MCF 10A (cell line): ENCODE data around the gene NEURL1. TPM values are rescaled to one million over a fixed set of nuclear protein-coding genes. Genes with fewer than 3 reads are reported as not detected.

Experiments used
- BruUV-seq: library from RNA; stranded (reverse); fragments of 400-500 nt; replicated peaks from 2 replicates; lab custom pipeline; 2021; lab: Mats Ljungman, UMichigan
- CTCF ChIA-PET: fragments of 300-600 bp; sonication (Branson Sonifier 250); formaldehyde crosslinking; extraction: SDS; loops from one replicate; lab custom pipeline; 2021; ENCODE audit warnings: antibody characterized with exemption, inconsistent platforms; lab: Yijun Ruan, JAX
- POLR2A ChIA-PET: fragments of 300-600, 350-650 bp; sonication (Branson Sonifier 250); formaldehyde crosslinking; extraction: SDS; loops from one replicate; lab custom pipeline; 2020; ENCODE audit warnings: antibody characterized with exemption, inconsistent platforms; lab: Yijun Ruan, JAX
- DNase-seq: peaks from one replicate; pipeline ENCODE4 v3.0.0-alpha.2; 2018; ENCODE audit not compliant: unreplicated experiment
- H3K27ac Mint-ChIP-seq: one replicate; pipeline ENCODE4 v1.8.0; 2022; ENCODE audit warnings: mild to moderate bottlenecking, low read depth, mixed read lengths; ENCODE audit not compliant: unreplicated experiment
- H3K27me3 Mint-ChIP-seq: one replicate; pipeline ENCODE4 v1.8.0; 2022; ENCODE audit warnings: mixed read lengths; ENCODE audit not compliant: insufficient read depth, unreplicated experiment
- H3K36me3 Mint-ChIP-seq: one replicate; pipeline ENCODE4 v1.8.0; 2022; ENCODE audit warnings: mild to moderate bottlenecking, moderate library complexity, mixed read lengths; ENCODE audit not compliant: insufficient read depth, unreplicated experiment
- H3K4me1 Mint-ChIP-seq: one replicate; pipeline ENCODE4 v1.8.0; 2022; ENCODE audit warnings: mixed read lengths; ENCODE audit not compliant: insufficient read depth, unreplicated experiment
- H3K4me3 Mint-ChIP-seq: one replicate; pipeline ENCODE4 v1.8.0; 2022; ENCODE audit warnings: mild to moderate bottlenecking, moderate library complexity, mixed read lengths; ENCODE audit not compliant: unreplicated experiment
- H3K9me3 Mint-ChIP-seq: one replicate; pipeline ENCODE4 v1.8.0; 2022; ENCODE audit warnings: mixed read lengths; ENCODE audit not compliant: unreplicated experiment
- intact Hi-C: fragments of 100-400 bp; cut with micrococcal nuclease; formaldehyde crosslinking; loops from 2 replicates; pipeline ENCODE4 v1.14.1; 2022
- total RNA-seq: library from RNA; stranded (reverse); gene quantifications from 2 replicates; pipeline ENCODE4 v1.2.3, GENCODE V29; 2022
- TF ChIP-seq, protein P1 (sequence below): fragments of 200-600 bp; IDR thresholded peaks from one replicate; pipeline ENCODE4 v1.8.0; 2022; ENCODE audit warnings: antibody characterized with exemption, mild to moderate bottlenecking; ENCODE audit not compliant: unreplicated experiment

The NEURL1 gene
- total RNA-seq, 1 experiment from 2014 or later: not detected

GRCh38 chr10:103498936-103499638, 5.6 kb downstream of the NEURL1 start:
- Mint-ChIP-seq H3K36me3 (no peaks in the 10 kb centered on the region), H3K9me3 (no peaks in the 10 kb centered on the region), H3K4me1 (peaks cover 2% of the 10 kb centered on the region), H3K4me3 (no peak overlapping the region), H3K27ac (no peak overlapping the region), H3K27me3 (peaks cover 55% of the 10 kb centered on the region)
- intact Hi-C loops: no loop called here
- ChIA-PET CTCF (interaction anchor here (0.7 kb wide), 1 partner anchor 14 kb away, joined by 3 read pairs; no protein-coding TSS in a partner anchor), POLR2A (interaction anchor here (0.9 kb wide), 1 partner anchor 82 kb away, joined by 3 read pairs; no protein-coding TSS in a partner anchor)
- DNase-seq: no peak
- BruUV-seq: no TSS peak
- TF ChIP-seq, protein P1, sequence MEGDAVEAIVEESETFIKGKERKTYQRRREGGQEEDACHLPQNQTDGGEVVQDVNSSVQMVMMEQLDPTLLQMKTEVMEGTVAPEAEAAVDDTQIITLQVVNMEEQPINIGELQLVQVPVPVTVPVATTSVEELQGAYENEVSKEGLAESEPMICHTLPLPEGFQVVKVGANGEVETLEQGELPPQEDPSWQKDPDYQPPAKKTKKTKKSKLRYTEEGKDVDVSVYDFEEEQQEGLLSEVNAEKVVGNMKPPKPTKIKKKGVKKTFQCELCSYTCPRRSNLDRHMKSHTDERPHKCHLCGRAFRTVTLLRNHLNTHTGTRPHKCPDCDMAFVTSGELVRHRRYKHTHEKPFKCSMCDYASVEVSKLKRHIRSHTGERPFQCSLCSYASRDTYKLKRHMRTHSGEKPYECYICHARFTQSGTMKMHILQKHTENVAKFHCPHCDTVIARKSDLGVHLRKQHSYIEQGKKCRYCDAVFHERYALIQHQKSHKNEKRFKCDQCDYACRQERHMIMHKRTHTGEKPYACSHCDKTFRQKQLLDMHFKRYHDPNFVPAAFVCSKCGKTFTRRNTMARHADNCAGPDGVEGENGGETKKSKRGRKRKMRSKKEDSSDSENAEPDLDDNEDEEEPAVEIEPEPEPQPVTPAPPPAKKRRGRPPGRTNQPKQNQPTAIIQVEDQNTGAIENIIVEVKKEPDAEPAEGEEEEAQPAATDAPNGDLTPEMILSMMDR: no peak

DNA sequence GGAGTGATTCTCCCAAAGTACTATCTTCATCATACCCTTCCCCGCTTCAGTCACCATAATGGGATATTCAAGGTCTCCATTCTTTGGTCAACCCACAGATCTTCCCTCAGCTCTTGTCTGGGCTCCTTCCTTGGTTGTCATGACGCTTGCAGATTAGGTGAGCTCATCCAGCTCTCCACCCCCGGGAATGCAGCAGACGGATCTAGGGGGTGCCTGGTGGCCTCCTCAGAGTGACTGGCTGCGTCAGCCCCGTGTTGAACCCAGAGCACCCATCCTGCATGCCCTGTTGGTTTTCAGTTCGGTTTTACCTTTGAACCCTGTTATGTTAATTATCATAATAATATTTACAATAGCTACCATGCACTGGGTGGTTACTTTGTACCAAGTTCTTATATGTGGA, 6.4 kb downstream of the NEURL1 start:
- TF ChIP-seq, protein P1: no peak
- ChIA-PET POLR2A (interaction anchor here (0.6 to 0.9 kb wide), 2 partner anchors 34 to 81 kb away, joined by 3 read pairs; no protein-coding TSS in a partner anchor), CTCF (interaction anchor here (0.7 kb wide), 2 partner anchors 9 to 14 kb away, joined by 3 read pairs; no protein-coding TSS in a partner anchor)
- Mint-ChIP-seq H3K4me3 (no peak overlapping the region), H3K27ac (no peak overlapping the region), H3K27me3 (peaks cover 47% of the 10 kb centered on the region), H3K9me3 (no peaks in the 10 kb centered on the region), H3K36me3 (no peaks in the 10 kb centered on the region), H3K4me1 (peaks cover 6% of the 10 kb centered on the region)
- intact Hi-C loops: no loop called here
- BruUV-seq: no TSS peak
- DNase-seq: no peak

DNA sequence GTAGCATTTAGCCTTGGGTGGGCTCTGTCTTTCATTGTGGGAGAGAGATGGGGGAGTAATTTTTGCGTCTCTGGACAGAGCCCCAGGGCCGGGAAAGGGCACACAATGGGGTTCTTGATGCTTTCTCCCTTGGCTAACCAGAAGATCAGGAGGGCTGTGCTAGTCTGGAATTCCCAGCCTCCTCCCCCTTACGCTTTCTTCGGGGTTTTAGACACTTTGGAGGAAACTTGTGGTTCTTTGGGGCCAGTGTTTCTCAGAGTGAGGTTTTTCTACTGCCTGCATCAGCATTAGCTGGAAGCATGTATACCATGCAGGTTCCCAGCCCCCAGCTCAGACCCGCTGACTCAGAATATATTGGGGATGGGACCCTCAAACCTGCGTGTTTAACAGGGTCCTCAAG, 7.0 kb downstream of the NEURL1 start:
- no peak for DNase-seq
- no peak overlapping the region for H3K27ac Mint-ChIP-seq
- peaks cover 6% of the 10 kb centered on the region for H3K4me1 Mint-ChIP-seq
- no peaks in the 10 kb centered on the region for H3K36me3 Mint-ChIP-seq
- TF ChIP-seq, protein P1: no peak
- H3K27me3 Mint-ChIP-seq: peaks cover 46% of the 10 kb centered on the region
- BruUV-seq: no TSS peak
- no peaks in the 10 kb centered on the region for H3K9me3 Mint-ChIP-seq
- intact Hi-C loops: no loop called here
- ChIA-PET POLR2A (interaction anchor here (0.9 kb wide), 1 partner anchor 80 kb away, joined by 3 read pairs; no protein-coding TSS in a partner anchor), CTCF (interaction anchor here (1.9 kb wide), 1 partner anchor 15 kb away, joined by 6 read pairs; no protein-coding TSS in a partner anchor)
- no peak overlapping the region for H3K4me3 Mint-ChIP-seq

DNA sequence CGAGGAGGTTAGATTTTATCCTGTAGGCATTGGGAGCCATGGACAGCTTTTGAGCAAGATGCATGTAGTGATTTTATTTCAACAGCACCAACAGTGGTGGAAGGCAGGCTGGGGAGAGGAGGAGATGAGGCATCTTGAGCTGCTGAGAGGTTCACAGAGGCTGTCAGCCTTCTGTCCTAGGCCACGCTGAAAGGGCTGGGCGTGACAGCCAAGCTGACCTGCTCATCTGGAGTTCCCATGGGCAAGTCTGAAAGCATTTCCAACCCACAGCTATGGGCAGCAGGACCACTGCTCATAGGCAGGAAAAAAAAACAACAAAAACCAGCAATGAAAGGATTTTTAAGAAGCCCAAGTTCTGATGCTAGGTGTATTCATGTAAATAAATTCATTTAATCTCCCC, 7.7 kb downstream of the NEURL1 start:
- H3K36me3 Mint-ChIP-seq: no peaks in the 10 kb centered on the region
- BruUV-seq: no TSS peak
- intact Hi-C loops: no loop called here
- ChIA-PET CTCF (interaction anchor here (1.9 kb wide), 1 partner anchor 16 kb away, joined by 6 read pairs; no protein-coding TSS in a partner anchor), POLR2A (no interaction called here)
- TF ChIP-seq, protein P1: no peak
- H3K4me3 Mint-ChIP-seq: no peak overlapping the region
- H3K4me1 Mint-ChIP-seq: peaks cover 6% of the 10 kb centered on the region
- H3K27ac Mint-ChIP-seq: no peak overlapping the region
- H3K9me3 Mint-ChIP-seq: no peaks in the 10 kb centered on the region
- peaks cover 46% of the 10 kb centered on the region for H3K27me3 Mint-ChIP-seq
- no peak for DNase-seq
